Frontal cortex (tissue), 4 donors: Measurements from ENCODE around the gene TNK2. TPM values are rescaled to one million over a fixed set of nuclear protein-coding genes. Genes with fewer than 3 reads are reported as not detected.
"Not testable (repeated sequence)": the region's sequence is repeated elsewhere in the genome, so short reads cannot be mapped to it uniquely, and the experiment has no call there.

Experiments used
- DNase-seq, 2 donors: peaks; one replicate each; pipeline ENCODE4 v3.0.0; 2012; ENCODE audit warnings: low spot score in 2 of 2
- FAIRE-seq: peaks from 2 replicates; lab custom pipeline; 2012; peaks lifted over from hg19 to GRCh38; lab: Jason Lieb, UNC
- total RNA-seq: library from RNA; depleted of rRNA; stranded (reverse); fragments of >200 nt; gene quantifications from one replicate; pipeline ENCODE4 v1.2.3, GENCODE V29; 2014
- donor health status: control.
- donor health status: control.
- donor health status: control.

Gene TNK2
- total RNA-seq, 1 donor from 2014 or later = 11.0 TPM

- FAIRE-seq, DNase-seq: not testable (repeated sequence)
Measured at GRCh38 chr3:195902634-195903033, 5.7 kb downstream of the TNK2 start.

DNA sequence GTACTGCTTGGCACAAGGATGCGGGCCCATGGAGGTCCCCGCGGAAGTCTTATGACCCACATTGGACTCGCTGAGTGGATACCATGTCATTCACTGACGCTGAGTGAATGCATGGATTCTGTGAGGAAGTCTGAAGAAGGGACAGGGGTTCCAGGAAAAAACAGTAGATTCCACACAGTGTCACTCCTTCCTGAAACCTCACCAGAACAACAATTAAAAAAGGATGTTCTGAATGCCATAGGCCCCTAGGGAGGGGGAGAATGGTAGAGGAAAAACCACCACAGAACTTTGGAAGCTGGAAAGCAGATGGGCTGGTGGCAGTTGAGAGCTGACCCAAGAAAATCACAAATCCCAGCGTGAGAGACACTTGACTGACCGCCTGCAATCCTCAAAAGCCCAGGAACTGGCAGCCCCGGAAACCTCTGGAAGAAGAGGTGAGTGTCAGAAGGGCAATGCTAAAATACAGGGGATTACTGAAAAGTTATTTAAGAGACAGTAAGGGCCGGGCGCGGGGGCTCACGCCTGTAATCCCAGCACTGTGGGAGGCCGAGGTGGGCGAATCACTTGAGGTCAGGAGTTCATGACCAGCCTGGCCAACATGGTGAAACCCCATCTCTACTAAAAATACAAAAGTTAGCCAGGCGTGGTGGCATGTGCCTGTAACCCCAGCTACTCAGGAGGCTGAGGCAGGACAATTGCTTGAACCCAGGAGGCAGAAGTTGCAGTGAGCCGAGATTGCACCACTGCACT is 6.3 kb downstream of the TNK2 start:
- peak in 1 of 2 donors; percentile 4 for DNase-seq
- FAIRE-seq = not testable (repeated sequence)

DNA sequence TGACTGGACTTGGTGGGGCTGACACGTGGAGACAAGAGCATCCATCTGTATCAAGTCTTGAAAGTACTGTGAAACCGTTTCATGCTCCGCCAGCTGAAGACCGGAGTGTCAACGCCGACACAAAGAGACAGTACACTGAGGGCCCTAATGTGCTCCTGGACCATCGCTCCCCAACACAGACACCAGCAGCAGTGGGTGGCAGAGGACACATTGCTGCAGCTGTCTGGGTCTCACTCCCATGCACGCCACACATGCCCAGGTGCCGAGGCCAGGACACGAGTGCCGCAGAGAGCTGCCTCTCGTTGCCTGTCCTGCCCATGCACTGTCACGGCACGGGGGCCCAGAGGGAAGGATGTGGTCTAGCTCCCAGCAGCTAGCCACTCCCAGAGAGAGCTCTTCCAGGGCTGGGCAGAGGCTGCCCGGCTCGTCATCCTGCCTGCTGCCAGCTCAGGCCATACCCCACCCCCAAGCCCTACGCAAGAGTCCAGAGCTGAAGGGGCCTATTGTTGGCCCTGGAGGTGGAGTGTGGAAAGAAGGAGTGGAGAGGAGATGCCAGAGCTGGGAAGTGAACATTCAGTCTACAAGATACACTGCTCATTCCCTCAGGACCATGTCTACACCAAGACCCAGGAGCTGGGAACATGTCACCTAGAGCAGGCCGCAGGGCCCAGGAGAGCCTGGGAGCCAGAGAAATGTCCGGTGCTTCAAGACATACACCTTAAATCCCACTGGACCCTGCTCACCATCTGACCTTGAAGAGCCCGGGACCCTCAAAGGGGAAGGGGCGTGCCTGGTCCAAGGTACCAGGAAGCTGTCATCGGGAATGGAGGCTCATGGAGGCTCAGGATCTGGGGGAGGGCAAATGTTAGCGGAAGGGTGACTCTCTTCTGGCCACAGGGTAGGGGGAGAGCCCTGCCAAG is 7.7 kb downstream of the TNK2 start:
- FAIRE-seq = no peak
- DNase-seq = peak; percentile 78 to 80

DNA sequence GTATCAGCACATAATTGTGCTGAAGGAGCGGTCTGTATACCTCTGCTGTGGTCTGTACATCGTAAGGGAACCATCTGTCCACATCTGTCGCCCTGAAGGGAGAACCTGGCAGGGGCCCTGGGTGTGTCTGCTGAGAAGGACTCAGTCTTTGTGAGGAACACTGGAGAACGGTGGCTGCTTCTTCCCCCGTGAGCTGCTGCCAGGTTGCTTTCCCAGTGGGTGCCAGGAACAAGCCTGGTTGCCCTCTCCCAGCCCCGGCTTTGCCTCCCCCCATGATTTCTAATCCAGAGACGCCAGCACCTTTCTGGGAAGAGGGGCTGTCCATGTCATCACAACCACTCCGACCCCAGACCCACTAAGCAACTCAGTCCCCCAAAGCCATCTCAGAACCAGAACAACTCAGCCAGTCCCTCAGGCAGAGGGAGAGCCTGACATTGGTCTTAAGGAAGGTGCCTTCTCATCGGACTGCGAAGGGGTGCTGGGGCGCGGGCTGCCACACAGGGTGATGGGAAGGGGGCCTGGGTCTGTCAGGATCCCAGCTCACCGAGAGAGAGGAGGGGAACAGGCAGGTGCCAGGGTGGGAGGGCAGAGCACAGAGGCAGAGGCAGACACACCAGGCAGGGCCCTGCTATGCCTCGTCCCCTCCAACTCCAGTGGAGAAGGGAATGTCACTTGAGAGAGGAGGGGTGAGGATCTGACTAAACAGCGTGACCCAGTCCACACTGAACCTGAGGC is 8.5 kb downstream of the TNK2 start:
- FAIRE-seq = no peak
- peak; percentile 7 to 29 for DNase-seq

GRCh38 chr3:195897853-195898415 is 10.4 kb downstream of the TNK2 start:
- DNase-seq (no peak), FAIRE-seq (no peak)

- DNase-seq (peak in 1 of 2 donors; percentile 43), FAIRE-seq (no peak)
Measured at GRCh38 chr3:195897081-195897852, 11.1 kb downstream of the TNK2 start.

- DNase-seq (peak in 1 of 2 donors; percentile 58), FAIRE-seq (no peak)
Measured at GRCh38 chr3:195896361-195897080, 11.8 kb downstream of the TNK2 start.

GRCh38 chr3:195895861-195896360 is 12.4 kb downstream of the TNK2 start:
- DNase-seq (peak; percentile 73 to 79), FAIRE-seq (no peak)

DNA sequence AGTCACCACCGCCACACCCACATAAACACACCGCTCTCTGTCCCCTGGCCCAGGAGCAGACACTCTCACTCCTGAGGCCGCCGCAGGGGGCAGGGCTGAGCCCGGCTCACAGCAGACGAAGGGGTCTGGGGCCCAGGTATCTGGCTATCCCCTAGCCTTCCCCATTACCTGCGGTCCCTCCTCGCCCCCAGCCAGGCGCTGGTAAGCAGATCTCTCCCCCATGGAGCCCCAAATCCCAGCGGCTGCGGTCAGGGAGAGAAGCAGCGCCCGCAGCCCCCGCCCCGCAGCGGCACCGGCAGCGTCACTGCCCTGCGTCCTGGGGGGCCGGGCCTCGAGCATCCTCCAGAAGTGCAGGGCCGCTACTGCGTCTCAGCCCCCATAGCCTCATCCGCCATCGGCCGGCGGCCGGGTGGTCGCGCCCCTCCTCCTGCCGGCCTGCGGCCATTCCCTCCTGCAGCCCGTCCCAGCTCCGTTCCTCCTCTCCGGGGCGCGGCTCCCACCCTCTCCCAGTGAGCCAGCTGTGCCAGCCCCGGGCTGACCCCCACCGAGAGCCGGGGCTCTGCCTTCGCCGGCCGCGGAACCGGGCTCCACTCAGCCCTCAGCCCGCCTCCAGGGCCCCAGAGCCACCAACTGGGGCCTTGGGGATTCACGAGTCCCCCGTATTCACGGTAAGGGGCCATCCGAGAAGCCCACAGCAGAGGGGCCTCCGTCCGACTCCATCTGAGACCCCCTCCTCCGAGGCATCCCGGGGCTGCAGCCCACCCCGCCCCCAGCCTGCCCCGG is 13.1 kb downstream of the TNK2 start:
- DNase-seq = peak; percentile 62 to 71
- no peak for FAIRE-seq

- DNase-seq (no peak), FAIRE-seq (no peak)
Measured at GRCh38 chr3:195893916-195894465, 14.4 kb downstream of the TNK2 start.

DNA sequence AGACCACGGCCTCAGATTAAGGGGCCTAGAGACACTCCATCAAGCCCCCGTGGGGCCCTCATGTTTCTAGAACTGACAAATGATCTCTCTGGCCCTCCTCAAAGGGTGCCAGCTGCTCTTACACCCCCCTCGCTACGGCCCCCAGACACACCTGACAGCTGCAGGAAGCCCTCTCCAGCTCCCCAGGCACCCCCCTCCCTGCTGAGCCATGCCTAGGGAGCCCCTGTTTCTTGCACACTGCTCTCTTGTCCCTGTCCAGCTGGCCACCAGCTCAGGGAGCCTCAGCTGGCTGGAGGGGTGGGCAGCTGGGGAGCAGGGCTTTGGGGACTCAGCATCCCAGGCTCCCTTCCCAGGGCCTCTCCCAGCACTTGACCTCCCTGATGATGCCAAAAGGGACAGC is 14.8 kb downstream of the TNK2 start:
- DNase-seq (no peak), FAIRE-seq (no peak)

GRCh38 chr3:195893044-195893395 is 15.3 kb downstream of the TNK2 start:
- DNase-seq (no peak), FAIRE-seq (no peak)

DNA sequence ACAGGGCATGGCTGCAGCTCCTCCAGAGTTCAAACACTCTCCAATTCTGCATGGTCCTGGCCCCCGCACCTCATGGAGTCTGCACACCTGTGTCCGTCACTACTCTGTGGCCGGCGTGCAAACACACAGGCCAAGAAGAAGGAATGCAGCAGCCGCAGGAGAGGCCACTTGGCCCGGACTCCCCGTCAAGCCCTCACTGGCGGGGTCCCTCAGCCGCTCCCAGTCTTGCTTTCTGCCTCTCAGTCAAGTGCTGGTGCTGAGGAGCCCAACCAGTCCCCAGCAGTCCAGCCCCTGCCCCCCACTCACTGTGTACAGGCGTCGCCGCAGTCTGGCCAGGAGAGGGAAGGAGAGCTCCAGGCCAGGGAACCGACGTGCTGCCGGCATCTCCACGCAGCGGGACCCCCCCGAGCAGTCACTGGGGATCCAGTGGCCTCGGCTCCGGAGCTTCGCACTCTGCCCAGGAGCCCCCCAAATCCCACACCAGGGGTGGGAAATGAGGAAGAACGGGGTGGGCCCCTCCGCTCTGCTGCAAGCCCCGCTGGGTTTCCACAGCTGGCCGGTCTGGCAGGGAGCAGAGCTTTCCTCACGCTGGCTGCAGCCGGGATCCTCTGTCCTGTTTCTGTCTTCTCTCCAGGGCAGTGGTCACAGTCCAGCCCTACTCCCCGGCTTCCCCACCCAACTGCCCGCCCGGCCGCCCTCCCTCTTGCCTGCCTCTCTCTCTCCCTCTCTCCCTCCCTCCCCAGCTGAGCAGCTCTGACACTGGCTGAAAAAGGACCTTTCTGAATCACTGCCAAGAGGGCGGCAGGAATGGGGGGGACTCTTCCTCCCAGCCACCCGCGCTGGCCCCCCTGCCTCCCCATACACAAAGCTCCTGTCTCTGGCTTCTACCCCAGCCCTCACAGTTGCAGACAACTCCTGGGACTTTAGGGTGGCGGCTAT is 16.0 kb downstream of the TNK2 start:
- FAIRE-seq (no peak), DNase-seq (peak; percentile 68 to 72)

DNA sequence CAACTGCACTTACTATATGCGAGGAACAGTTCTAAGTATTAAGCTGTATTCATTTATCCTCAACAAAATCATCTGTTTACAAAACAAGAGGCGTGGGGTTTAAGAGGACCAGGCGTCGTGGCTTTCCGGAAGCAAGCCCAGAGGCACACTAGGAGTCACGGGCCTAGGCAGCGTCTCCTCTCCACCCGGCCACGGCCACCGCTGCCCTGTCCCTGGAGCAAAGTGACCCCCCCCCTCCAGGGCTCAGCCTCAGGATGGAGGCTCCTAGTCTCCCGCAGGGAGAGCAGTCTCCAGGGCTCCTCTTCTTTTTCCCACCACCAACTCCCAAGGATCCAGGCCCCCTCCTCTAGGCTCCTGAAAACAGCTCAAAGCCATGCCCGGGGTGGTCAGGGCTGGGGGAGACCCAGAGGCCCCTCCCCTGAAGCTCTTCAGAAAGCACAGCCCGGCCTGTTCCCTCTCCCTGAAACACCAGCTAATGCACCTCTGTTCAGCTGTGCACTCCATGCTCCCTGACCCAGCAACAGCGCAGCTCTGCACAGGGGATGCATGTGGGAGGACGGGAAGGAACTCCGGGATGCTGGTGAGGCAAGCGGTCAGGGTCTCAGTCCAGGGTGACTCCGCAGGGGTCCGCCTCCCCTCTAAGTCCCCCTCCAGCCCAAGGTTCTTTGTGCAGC is 16.8 kb downstream of the TNK2 start:
- FAIRE-seq (no peak), DNase-seq (no peak)

- FAIRE-seq = no peak
- DNase-seq = no peak
Measured at GRCh38 chr3:195889870-195890295, 18.5 kb downstream of the TNK2 start.
